LHCN-M2 (cell line): ENCODE data around the gene HSPA4. TPM values are rescaled to one million over a fixed set of nuclear protein-coding genes. Genes with fewer than 3 reads are reported as not detected.

Source experiments
- DNase-seq: peaks from one replicate; pipeline ENCODE4 v3.0.0-alpha.2; 2012; ENCODE audit warnings: low read depth
- total RNA-seq: library from RNA; depleted of rRNA; stranded (reverse); fragments of >200 nt; gene quantifications from 2 replicates; pipeline ENCODE4 v1.2.3, GENCODE V29; 2014; rRNA removed

HSPA4 gene
- total RNA-seq, 1 experiment from 2014 or later: 153 TPM

GRCh38 chr5:133155326-133155969, 103.6 kb downstream of the HSPA4 start:
- DNase-seq: no peak

Other genes with a start within 250 kb of the HSPA4 start
- not detected in 2 replicates for gene SOWAHA, start 238.7 kb upstream of the HSPA4 start, total RNA-seq
- 13.3 and 13.4 TPM in 2 replicates for gene SHROOM1, start 221.4 kb upstream of the HSPA4 start, total RNA-seq
- gene GDF9, start 185.5 kb upstream of the HSPA4 start, total RNA-seq: 0.32 TPM in 1 of 2 replicates, not detected in the other
- 125 and 144 TPM in 2 replicates for gene UQCRQ, start 185.4 kb upstream of the HSPA4 start, total RNA-seq
- 0.17 and 0.77 TPM in 2 replicates for gene LEAP2, start 178.3 kb upstream of the HSPA4 start, total RNA-seq
- 47.4 and 59.1 TPM in 2 replicates for gene AFF4, start 88.4 kb upstream of the HSPA4 start, total RNA-seq
- 12.2 and 70.3 TPM in 2 replicates for gene ZCCHC10, start 25.5 kb upstream of the HSPA4 start, total RNA-seq